HG02852 (cell line): ENCODE results near the gene PKP4.

ENCODE experiments used
- ATAC-seq: cut with Tn5 transposase; IDR thresholded peaks from one replicate; pipeline ENCODE4 v1.9.1; 2021; ENCODE audit warnings: mild to moderate bottlenecking, moderate library complexity; ENCODE audit not compliant: unreplicated experiment

The PKP4 gene

GRCh38 chr2:158730621-158731140 lies 273.9 kb downstream of the PKP4 start:
- ATAC-seq, result no peak

- no peak for ATAC-seq
These were observed 274.6 kb downstream of the PKP4 start for GRCh38 chr2:158731386-158731785.
